HuH-7.5 (cell line): Measurements from ENCODE around the gene PCDHGB5.
A peak's percentile ranks its signal among the peaks of the same experiment; 100 is the strongest.
"Not testable (repeated sequence)": the region's sequence is repeated elsewhere in the genome, so short reads cannot be mapped to it uniquely, and the experiment has no call there.

ENCODE experiments used
- DNase-seq: peaks from one replicate; pipeline ENCODE4 v3.0.0; 2011; ENCODE audit warnings: low spot score

Gene PCDHGB5

GRCh38 chr5:141412854-141413539, 15.2 kb downstream of the PCDHGB5 start, which contains the start of gene PCDHGA10:
Gene PCDHGA10 (plus strand): TSS chr5:141412987. CDS start chr5:141413176, 189 bp downstream.
- DNase-seq = peak; percentile 91

GRCh38 chr5:141413540-141414069, 15.9 kb downstream of the PCDHGB5 start:
- peak; percentile 88 for DNase-seq

DNA sequence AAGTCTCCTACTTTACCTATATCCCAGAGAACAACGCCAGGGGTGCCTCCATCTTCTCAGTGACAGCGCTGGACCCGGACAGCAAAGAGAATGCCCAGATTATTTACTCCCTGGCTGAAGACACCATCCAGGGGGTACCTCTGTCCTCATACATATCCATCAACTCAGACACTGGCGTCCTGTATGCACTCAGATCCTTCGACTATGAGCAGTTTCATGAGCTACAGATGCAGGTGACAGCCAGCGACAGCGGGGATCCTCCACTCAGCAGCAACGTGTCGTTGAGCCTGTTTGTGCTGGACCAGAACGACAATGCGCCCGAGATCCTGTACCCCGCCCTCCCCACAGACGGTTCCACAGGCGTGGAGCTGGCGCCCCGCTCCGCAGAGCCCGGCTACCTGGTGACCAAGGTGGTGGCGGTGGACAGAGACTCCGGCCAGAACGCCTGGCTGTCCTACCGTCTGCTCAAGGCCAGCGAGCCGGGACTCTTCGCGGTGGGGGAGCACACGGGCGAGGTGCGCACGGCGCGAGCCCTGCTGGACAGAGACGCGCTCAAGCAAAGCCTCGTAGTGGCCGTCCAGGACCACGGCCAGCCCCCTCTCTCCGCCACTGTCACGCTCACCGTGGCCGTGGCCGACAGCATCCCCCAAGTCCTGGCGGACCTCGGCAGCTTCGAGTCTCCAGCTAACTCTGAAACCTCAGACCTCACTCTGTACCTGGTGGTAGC, 17.0 kb downstream of the PCDHGB5 start:
- DNase-seq = not testable (repeated sequence)

DNA sequence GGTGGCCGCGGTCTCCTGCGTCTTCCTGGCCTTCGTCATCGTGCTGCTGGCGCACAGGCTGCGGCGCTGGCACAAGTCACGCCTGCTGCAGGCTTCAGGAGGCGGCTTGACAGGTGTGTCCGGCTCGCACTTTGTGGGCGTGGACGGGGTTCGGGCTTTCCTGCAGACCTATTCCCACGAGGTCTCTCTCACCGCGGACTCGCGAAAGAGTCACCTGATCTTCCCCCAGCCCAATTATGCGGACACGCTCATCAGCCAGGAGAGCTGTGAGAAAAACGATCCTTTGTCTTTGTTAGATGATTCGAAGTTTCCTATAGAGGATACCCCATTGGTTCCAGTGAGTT, 17.5 kb downstream of the PCDHGB5 start:
- DNase-seq = not testable (repeated sequence)

DNA sequence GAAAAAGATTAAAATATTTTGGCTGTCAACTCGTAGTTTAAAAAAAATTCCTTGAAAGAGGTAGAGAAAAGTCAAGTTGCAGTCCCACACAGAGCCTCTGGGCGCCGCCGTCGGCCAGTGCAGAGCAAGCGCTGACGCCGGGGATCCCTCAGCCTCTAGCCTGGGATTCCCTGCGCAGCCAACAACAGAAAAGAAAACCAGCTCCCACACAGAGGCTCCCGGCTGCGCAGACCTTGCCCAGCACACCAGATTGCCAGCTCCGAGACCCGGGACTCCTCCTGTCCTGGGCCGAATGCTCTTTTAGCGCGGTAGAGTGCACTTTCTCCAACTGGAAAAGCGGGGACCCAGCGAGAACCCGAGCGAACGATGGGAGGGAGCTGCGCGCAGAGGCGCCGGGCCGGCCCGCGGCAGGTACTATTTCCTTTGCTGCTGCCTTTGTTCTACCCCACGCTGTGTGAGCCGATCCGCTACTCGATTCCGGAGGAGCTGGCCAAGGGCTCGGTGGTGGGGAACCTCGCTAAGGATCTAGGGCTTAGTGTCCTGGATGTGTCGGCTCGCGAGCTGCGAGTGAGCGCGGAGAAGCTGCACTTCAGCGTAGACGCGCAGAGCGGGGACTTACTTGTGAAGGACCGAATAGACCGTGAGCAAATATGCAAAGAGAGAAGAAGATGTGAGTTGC, 19.9 kb downstream of the PCDHGB5 start, which contains the start of gene PCDHGB7:
Gene PCDHGB7, plus strand, starts transcription at position 184 of the 679 bp plus-strand sequence. Its CDS starts 183 bp downstream, at position 367.
- not testable (repeated sequence) for DNase-seq

GRCh38 chr5:141419074-141419880, 21.5 kb downstream of the PCDHGB5 start:
- DNase-seq = no peak

GRCh38 chr5:141420855-141421488, 23.2 kb downstream of the PCDHGB5 start, which contains the start of gene PCDHGA11:
Gene PCDHGA11 (plus strand): TSS chr5:141421051. CDS start chr5:141421228, 177 bp downstream.
- no peak for DNase-seq

- no peak for DNase-seq
Measured at GRCh38 chr5:141421489-141421855, 23.7 kb downstream of the PCDHGB5 start.

GRCh38 chr5:141422742-141423291, 25.1 kb downstream of the PCDHGB5 start:
- no peak for DNase-seq

- no peak for DNase-seq
Measured at GRCh38 chr5:141427783-141428426, 30.2 kb downstream of the PCDHGB5 start.

- no peak for DNase-seq
Measured at GRCh38 chr5:141430332-141431113, 32.8 kb downstream of the PCDHGB5 start, which contains the start of gene PCDHGA12. Gene PCDHGA12 (plus strand): TSS chr5:141430507. CDS start chr5:141430760, 253 bp downstream.

GRCh38 chr5:141431286-141431685, 33.5 kb downstream of the PCDHGB5 start:
- no peak for DNase-seq

DNA sequence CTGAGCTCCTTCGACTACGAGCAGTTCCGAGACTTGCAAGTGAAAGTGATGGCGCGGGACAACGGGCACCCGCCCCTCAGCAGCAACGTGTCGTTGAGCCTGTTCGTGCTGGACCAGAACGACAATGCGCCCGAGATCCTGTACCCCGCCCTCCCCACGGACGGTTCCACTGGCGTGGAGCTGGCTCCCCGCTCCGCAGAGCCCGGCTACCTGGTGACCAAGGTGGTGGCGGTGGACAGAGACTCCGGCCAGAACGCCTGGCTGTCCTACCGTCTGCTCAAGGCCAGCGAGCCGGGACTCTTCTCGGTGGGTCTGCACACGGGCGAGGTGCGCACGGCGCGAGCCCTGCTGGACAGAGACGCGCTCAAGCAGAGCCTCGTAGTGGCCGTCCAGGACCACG, 34.6 kb downstream of the PCDHGB5 start:
- not testable (repeated sequence) for DNase-seq

- not testable (repeated sequence) for DNase-seq
Measured at GRCh38 chr5:141432726-141433125, 35.0 kb downstream of the PCDHGB5 start.

GRCh38 chr5:141434006-141434405, 36.3 kb downstream of the PCDHGB5 start:
- DNase-seq = no peak

DNA sequence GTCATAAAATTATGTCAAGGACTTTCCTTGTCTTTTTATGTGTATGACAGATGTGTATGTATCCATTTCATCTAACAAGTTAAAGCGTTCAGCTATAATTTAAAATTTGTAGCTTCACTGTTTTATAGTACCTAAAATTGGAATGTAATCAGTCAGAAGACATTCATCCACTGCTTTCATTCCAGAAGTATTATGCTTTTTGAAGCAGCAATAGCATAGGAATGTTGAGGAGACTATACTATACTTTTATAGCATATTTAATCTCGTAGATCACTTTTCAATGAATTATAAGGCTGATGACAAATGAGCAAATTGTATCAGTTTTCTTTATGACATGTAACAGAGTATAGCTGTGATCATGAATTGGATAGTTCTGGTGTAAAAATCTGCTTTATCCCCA, 39.5 kb downstream of the PCDHGB5 start:
- no peak for DNase-seq

GRCh38 chr5:141439411-141440141, 41.8 kb downstream of the PCDHGB5 start:
- no peak for DNase-seq

DNA sequence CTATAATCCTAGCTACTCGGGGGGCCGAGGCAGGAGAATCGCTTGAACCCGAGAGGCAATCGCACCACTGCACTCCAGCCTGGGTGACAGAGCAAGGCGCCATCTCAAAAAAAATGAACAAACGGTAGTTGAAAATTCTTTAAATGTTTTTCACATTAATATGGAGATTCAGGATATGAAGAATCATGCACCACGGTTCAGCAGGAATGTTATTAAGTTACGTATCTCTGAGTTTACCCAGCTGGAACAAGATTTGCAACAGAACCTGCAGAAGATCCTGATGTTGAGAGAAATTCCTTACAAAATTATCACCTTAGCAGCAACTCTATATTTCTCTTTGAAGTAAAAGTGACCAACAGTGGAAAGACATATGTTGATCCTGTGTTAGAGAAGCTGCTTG, 42.6 kb downstream of the PCDHGB5 start:
- DNase-seq = no peak
